Measurements from ENCODE around the gene SZT2.

The SZT2 gene

DNA sequence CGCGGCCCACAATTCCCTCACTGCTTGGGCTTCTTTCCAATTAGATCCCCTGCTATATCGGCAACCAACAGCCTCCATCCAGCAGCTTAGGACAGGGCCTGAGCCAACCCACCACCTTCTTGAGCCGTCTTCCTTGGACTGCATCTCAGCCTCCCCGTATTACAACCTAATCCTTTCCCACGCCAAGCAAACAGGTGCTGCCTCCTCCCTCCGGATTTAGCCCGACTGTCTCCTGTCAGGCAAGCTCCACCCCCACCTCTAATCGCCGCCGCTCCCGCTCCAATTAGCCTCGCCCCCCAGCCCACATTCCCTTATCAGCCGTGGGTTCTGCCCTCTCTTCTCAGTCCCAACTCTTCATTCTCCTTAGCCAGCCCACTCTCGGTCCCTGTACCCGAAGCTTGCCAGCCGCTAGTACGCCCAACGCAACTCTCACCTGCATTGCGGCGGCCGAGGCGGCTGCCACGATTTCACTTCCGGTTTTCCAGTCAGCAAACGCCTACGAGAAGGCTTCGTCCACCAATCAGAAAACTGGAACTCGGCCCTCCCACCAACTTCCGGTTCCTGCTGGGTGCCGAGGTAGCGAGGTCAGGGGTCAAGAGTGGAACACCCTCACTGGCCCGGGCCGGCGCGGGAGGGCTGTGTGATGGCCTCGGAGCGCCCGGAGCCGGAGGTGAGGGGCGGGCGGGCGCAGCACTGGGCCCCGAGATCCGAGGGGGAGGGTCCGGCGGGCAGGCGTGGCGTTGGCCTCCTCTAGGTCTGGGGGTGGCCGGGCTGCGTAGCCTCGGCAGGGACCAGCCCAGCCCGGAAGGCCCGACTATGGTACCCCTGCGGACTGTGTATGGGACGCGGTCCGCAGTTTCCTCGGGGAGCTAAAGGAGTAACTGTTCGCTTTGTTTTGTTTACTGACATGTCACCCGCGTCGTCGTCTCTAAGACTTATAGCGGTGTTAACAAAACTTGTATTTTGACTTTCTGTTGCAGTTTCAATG lies at the start of gene SZT2, which contains the start of gene MED8:
TSS of gene SZT2 (plus strand) at position 574 of the 988 bp plus-strand sequence. CDS start at position 644, 70 bp downstream.
TSS of gene MED8 (minus strand) at position 475 of the 988 bp plus-strand sequence. CDS start at position 439, 36 bp downstream.
- DNase-seq, result peak; percentile 95

DNA sequence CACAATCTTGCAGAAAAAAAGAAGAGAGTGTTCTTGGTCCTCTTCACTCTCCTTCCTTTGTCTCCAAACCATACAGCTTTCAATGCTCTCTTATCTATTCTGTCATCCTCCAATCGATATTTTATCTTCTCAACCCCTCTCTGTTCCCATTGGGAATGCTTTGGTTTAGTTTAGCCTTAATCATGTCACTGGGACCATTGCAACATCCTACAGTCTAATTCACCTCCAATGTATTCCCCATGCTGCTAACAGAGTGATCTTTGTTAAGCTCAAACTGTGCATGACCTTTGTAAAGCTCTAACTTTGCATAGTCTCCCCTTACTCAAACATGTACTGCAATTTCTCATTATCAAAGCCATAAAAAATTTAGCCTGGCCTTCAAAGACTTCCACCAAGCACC lies 49.1 kb upstream of the SZT2 start:
- no peak for DNase-seq

DNA sequence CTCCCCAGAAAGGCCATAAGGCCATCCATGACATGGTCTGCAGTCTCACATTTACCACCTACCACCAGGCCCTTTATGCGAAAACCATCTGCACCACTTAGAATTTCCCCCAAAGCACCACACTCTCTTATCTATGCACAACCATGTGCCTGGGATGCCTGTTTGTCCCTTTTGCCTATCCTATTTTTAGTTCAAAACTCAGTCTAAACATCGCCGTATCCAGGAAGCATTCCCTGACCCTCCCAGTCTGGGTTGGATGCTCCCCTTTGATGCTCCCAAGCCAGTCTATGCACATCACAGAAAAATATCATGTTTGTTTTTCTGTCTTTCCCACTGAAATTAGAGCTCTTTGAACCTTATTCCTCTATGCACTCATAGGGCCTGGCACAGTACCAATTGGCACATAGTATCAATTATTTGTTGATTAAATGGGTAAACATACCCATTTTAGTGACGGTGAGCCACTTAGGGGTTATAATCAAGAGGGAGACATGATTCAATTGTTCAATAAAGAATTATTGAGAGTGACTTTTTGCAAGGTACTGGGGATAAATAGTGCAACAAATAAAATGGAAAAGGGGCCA lies 45.3 kb upstream of the SZT2 start:
- no peak for DNase-seq

GRCh38 chr1:43345120-43345519 lies 44.6 kb upstream of the SZT2 start:
- DNase-seq, result no peak

DNA sequence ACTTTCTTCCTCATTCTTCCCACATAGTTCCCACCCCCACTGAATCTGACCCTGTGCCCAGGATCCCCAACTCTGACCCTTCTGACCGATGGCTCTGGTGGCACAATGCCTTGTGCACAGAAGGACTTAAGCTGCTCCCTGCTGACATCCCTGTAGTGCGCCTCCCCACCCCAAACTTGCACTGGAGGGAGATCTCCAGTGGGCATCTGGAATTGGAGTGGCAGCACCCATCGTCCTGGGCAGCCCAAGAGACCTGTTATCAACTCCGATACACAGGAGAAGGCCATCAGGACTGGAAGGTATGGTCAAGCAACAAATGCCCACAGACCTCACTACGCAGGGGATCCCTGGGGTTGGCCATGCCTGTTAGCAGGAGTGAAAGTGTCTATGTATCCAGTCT lies 43.1 kb upstream of the SZT2 start:
- DNase-seq, result no peak

GRCh38 chr1:43348343-43348808 lies 41.3 kb upstream of the SZT2 start:
- DNase-seq, result peak; percentile 90

GRCh38 chr1:43348809-43349593 lies 40.7 kb upstream of the SZT2 start:
- DNase-seq, result peak; percentile 93

DNA sequence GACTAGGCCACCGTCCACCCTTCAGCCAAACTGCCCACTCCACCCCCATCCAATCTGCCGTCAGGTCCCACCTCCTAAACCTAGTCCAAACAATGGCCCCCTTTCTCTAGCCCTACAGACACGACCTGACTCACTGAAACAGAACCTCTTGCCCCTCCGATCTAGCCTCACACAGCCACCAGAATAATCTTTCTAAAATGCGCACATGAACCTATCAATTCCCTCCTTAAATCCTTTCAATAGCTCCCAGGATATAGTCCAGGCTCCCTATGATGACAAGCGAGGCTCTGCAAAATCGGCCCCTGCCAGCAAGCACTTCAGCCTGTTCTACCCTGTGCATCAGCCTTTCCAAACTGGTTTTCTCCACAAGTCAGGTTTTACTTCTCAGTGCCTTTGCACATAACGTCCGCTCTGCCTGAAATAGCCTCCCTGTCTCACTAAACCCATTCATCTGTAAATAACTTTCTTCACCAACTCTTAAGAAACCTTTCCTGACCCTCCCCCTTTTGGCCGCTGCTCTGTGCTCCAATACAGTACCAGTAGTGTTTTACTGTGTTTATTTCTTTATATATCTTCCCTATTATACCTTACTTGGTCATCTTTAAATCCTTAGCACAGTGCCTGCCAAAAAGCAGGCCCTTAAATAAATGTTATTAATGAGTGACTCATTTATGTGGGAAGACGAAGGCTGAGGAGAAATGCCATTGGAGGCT lies 39.9 kb upstream of the SZT2 start:
- DNase-seq, result no peak

DNA sequence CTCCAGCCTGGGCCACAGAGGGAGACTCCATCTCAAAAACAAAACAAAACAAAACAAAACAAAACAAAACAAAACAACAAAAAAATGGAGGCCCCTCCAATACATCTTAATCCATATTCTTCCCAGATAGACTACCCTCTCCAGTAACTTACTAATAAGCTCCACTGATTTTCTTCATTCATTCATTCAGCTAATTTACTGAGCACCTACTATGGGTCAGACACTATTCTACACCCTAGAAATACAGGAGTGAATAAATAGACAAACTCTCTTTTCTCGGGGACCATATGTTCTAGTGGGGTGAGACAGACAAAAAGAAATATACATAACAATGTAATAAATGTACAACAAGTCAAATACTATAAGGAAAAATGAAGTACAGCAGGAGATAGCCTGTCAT lies 38.7 kb upstream of the SZT2 start:
- no peak for DNase-seq

DNA sequence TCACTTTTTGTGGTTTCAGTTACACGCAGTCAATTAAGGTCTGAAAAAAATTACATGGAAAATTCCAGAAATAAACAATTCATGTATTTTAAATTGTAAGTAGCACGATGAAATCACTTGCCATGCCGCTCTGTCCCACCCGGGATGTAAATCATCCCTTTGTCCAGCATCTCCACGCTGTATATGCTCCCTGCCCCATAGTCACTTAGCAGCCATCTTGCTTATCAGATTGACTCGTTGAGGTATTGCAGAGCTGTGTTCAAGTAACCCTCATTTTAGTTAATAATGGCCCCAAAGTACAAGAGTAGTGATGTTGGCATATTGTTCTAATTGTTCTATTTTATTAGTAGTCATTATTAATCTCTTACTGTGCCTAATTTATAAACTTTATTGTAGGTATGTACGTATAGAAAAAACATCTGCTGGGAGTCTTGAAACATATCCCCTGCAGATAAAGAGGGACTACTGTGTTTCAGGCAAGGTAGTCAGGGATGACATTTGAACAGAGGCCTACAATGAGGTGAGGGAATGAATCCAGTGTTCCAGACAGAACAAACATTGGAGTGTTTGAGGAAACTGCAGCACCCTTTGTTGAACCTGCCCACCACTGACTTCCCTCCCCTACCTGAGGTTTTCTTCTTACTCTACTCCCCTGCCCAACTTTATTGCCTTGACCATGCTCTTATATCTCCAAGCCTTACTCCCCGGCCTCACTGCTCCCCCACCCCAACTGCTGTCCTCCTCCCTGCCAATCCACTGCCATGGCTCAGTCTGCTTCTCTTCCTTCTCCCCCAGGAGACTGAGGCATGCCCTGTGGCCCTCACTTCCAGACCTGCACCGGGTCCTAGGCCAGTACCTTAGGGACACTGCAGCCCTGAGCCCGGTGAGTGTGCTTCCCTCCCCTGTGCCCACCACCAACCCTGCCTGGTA lies 38.0 kb upstream of the SZT2 start:
- no peak for DNase-seq

GRCh38 chr1:43352351-43352705 lies 37.4 kb upstream of the SZT2 start:
- DNase-seq, result no peak

- no peak for DNase-seq
Measured at GRCh38 chr1:43352881-43353280, 36.8 kb upstream of the SZT2 start.

GRCh38 chr1:43354471-43354870 lies 35.2 kb upstream of the SZT2 start:
- no peak for DNase-seq

DNA sequence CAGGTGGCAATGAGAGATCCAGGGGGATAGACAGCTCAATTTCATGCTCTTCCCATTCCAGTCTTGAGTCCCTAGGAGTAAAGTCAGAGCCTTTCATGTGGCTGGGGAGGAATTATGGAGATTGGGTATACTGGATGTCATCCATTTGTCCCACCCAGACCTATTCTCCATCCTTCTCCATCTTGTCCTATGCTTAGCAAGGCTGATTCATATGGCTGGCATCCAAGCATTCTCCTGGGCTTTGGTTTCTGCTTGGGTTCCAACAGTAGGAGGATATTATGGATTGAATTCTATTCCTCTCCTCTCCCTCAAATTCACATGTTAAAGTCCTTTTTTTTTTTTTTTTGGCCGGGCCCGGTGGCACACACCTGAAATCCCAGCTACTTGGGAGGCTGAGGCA lies 34.8 kb upstream of the SZT2 start:
- DNase-seq, result no peak

- DNase-seq, result no peak
Measured at GRCh38 chr1:43357251-43357650, 32.4 kb upstream of the SZT2 start.

- peak; percentile 53 for DNase-seq
Measured at GRCh38 chr1:43358121-43358745, 31.5 kb upstream of the SZT2 start.

GRCh38 chr1:43358746-43359693 lies 30.7 kb upstream of the SZT2 start, which contains the start of gene CDC20:
Gene CDC20 (plus strand): TSS chr1:43358981. CDS start chr1:43359216, 235 bp downstream.
- peak; percentile 97 for DNase-seq

GRCh38 chr1:43359696-43360095 lies 30.0 kb upstream of the SZT2 start:
- DNase-seq, result no peak

GRCh38 chr1:43360616-43361015 lies 29.1 kb upstream of the SZT2 start:
- no peak for DNase-seq

Data from NCI-H1105 treated with DMSO at 0.1 percent for 48 hours (cell line).